GM15510 (cell line): ENCODE data around the gene MACROD2.

ENCODE experiments used
- POLR2A ChIP-seq: IDR thresholded peaks from 3 replicates; pipeline ENCODE4 v1.6.1; 2011; ENCODE audit warnings: borderline replicate concordance; ENCODE audit not compliant: insufficient read length; ENCODE audit errors: extremely low read depth

Gene MACROD2

GRCh38 chr20:15937179-15937578 is 1941.9 kb downstream of the MACROD2 start:
- no peak for TF ChIP-seq POLR2A

GRCh38 chr20:15938847-15939246 is 1943.5 kb downstream of the MACROD2 start:
- TF ChIP-seq POLR2A, result no peak

- TF ChIP-seq POLR2A, result no peak
Measured at GRCh38 chr20:15940127-15940526, 1944.8 kb downstream of the MACROD2 start.

GRCh38 chr20:15942130-15942529 is 1946.8 kb downstream of the MACROD2 start:
- no peak for TF ChIP-seq POLR2A

DNA sequence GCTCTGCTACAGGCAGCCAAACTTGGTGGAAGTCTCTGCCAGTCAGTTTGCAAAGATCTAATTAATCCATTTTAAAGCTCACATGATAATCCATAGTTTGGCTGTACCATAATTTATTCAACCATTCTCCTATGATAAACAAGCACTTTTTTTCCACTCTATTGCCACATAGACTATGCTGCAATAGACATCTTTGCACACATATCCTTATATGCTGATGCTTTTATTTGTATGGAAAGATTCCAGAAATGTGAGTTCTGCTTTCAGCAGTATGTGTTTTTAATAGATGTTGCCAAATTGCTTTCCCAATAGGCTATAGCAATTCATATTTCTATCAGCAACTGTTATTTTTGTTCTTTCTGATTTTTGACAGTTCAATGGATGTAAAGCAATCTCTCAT is 1950.0 kb downstream of the MACROD2 start:
- TF ChIP-seq POLR2A, result no peak

GRCh38 chr20:15949391-15949790 is 1954.1 kb downstream of the MACROD2 start:
- no peak for TF ChIP-seq POLR2A

GRCh38 chr20:15951658-15952057 is 1956.3 kb downstream of the MACROD2 start:
- TF ChIP-seq POLR2A, result no peak

- no peak for TF ChIP-seq POLR2A
Measured at GRCh38 chr20:15958142-15958541, 1962.8 kb downstream of the MACROD2 start.

DNA sequence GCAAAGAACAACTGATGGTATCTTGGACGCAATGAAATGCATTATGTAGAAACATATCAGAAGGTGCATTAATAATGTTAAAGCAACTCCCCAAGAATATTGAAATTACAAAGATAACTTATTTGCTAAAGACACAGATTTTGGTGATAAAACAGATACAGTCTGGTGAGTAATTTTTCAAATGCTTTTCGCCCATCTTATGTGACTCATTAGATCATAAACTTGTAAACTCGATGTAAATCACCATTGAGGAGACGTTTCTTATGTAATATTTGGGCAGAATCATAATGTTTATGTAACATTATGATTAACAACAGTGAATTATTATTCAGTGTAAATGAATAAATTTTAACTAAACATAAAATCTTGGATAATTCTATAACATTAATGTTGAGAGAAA is 1969.8 kb downstream of the MACROD2 start:
- no peak for TF ChIP-seq POLR2A

- no peak for TF ChIP-seq POLR2A
Measured at GRCh38 chr20:15967334-15967733, 1972.0 kb downstream of the MACROD2 start.

DNA sequence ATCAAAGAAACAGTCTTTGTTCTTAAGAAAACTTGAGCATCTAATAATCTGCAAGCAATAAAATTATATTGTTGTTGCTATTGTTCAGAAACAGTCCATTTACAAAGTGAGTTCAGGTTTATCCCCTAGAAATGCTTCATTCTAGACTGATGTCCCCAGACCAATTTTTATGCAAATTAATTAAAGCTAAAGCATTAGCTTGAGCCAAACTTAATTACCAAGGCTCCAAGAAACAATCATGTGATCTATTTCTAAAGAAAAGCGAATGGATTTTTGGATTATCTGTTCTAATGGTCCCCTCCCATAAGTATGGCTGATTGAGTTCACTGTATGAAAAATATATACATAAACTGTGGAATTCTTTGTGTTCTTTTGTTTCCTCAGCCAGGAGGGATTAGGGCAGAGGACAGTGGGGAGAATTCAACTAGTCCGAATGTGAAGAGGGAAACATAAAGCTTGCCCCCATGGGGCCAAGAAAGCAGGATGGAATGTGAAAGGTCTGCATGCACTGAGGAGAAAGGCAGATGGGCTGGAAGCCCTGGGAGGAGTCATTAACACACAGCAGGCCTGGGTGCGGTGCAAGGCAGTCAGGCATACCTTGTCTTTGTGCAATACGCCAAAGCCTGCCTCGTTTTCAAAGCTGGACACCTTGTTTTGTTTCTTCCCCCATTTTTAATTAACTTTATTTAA is 1980.9 kb downstream of the MACROD2 start:
- TF ChIP-seq POLR2A, result no peak

- no peak for TF ChIP-seq POLR2A
Measured at GRCh38 chr20:15977026-15977425, 1981.7 kb downstream of the MACROD2 start.

- no peak for TF ChIP-seq POLR2A
Measured at GRCh38 chr20:15977758-15978157, 1982.4 kb downstream of the MACROD2 start.

DNA sequence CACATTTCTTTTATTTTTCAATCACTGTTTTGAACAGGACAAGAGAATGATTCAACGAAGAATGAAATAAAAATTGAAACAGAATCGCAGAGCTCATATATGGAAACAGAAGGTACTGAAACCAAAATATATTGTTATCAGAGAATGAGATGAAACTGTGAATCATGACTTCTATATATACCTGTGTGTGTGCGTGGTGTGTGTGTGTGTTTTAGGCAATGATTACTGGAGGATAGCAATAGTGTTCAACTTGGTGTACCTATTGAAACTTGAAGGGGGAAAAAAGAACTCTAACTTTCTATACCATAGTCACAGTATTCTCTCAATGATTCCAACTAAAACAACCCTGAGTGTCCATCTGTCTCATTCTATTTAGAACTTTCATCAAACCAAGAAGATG is 1991.4 kb downstream of the MACROD2 start:
- no peak for TF ChIP-seq POLR2A

DNA sequence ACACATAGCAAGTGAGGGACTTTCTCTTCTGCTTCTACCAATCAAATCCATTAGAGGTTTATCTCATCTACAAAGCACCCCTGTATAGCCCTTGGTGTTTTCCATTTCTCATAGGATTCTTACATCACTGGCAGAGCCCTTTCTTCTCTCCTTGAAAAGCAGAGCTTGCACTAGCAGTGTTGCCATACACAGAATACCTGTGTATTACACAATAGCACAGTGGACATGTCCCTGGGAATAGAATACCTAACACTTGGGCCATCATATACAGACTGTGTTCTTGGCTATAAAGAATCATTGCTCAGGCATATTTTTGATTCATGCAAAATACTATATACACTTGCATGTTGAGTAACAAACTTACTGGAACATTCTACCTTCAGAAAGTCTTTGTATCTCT is 1996.0 kb downstream of the MACROD2 start:
- no peak for TF ChIP-seq POLR2A

GRCh38 chr20:15992564-15992963 is 1997.2 kb downstream of the MACROD2 start:
- TF ChIP-seq POLR2A, result no peak

DNA sequence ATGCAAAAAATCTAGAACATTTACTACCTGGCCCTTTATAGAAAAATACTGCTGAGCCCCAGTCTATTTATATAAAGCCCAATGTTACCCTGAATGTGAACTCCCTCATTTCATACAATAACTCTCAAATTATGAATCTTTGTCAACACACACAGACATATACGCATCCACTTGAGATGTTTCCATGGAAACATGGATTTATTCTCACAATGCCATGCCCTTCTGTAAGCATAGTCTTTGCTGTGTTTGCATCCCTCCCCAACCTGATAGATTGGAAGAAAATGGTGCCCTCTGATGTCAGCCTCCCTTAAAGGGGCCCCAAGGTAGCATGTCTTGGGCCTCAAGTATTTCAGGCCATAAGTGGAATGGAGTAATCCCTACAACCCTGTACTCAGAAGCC is 2004.8 kb downstream of the MACROD2 start:
- no peak for TF ChIP-seq POLR2A
